Common myeloid progenitor, CD34-positive (primary cell): ENCODE results near the gene CACNB4.

ENCODE experiments used
- CTCF ChIA-PET: fragments of 350-600 bp; sonication (Branson Sonifier 250); formaldehyde crosslinking; loops from one replicate; lab custom pipeline; 2021; ENCODE audit warnings: antibody characterized with exemption; lab: Charles Lee
- POLR2A ChIA-PET: fragments of 350-600 bp; sonication (Branson Sonifier 250); formaldehyde crosslinking; loops from one replicate; lab custom pipeline; 2021; ENCODE audit warnings: antibody characterized with exemption; lab: Charles Lee
- DNase-seq, 3 donors: peaks; one replicate each; pipeline versions ENCODE4 v3.0.0 to v3.0.0-alpha.2; 2013
- H3K27ac ChIP-seq, 2 experiments: 1 replicate in 1 of 2; 2 replicates in 1 of 2; pipeline ENCODE4 v1.7.0; 2013; ENCODE audit warnings: inconsistent platforms in 2 of 2, low read length in 2 of 2, mild to moderate bottlenecking in 2 of 2, low read depth in 1 of 2, moderate library complexity in 1 of 2; ENCODE audit not compliant: severe bottlenecking in 2 of 2, insufficient read depth in 1 of 2, poor library complexity in 1 of 2
- H3K27me3 ChIP-seq, 5 experiments: replicated peaks in 2 of 5; 1 replicate in 3 of 5; 2 replicates in 2 of 5; pipeline versions ENCODE4 v1.6.1 to v1.7.0; 2013; ENCODE audit warnings: low read length in 4 of 5, mild to moderate bottlenecking in 2 of 5, moderate library complexity in 2 of 5, inconsistent platforms in 1 of 5; ENCODE audit not compliant: insufficient read depth in 5 of 5, control insufficient read depth in 4 of 5
- H3K36me3 ChIP-seq, 4 experiments: 1 replicate in 2 of 4; 2 replicates in 2 of 4; pipeline versions ENCODE4 v1.6.1 to v1.7.0; 2013; ENCODE audit warnings: low read length in 3 of 4, control low read depth in 1 of 4, mild to moderate bottlenecking in 1 of 4; ENCODE audit not compliant: control insufficient read depth in 4 of 4, insufficient read depth in 4 of 4
- H3K4me1 ChIP-seq, 4 experiments: 1 replicate in 3 of 4; 2 replicates in 1 of 4; pipeline versions ENCODE4 v1.6.1 to v1.7.1; 2013; ENCODE audit warnings: low read length in 3 of 4, mild to moderate bottlenecking in 3 of 4, control low read depth in 1 of 4, inconsistent platforms in 1 of 4, moderate library complexity in 1 of 4; ENCODE audit not compliant: control insufficient read depth in 4 of 4, insufficient read depth in 4 of 4; ENCODE audit errors: control extremely low read depth in 1 of 4
- H3K4me3 ChIP-seq, 7 experiments: 1 replicate in 4 of 7; 2 replicates in 3 of 7; pipeline versions ENCODE4 v1.5.1 to v1.7.0; 2013; ENCODE audit warnings: mild to moderate bottlenecking in 7 of 7, low read length in 6 of 7, moderate library complexity in 6 of 7, inconsistent platforms in 2 of 7, low read depth in 2 of 7, control low read depth in 1 of 7; ENCODE audit not compliant: insufficient read depth in 4 of 7, control insufficient read depth in 1 of 7; ENCODE audit errors: extremely low read depth in 1 of 7
- H3K9me3 ChIP-seq, 5 experiments: 1 replicate in 4 of 5; 2 replicates in 1 of 5; pipeline versions ENCODE4 v1.6.1 to v1.7.1; 2013; ENCODE audit warnings: low read length in 4 of 5, mild to moderate bottlenecking in 2 of 5, inconsistent platforms in 1 of 5, low read depth in 1 of 5, moderate library complexity in 1 of 5; ENCODE audit not compliant: control insufficient read depth in 4 of 5, insufficient read depth in 2 of 5; ENCODE audit errors: control extremely low read depth in 1 of 5
- WGBS: methylation state at CpG from one replicate; pipeline ENCODE4 v1.1.5; 2013; ENCODE audit not compliant: insufficient coverage; 5-methylcytosine and 5-hydroxymethylcytosine counted together

The CACNB4 gene

DNA sequence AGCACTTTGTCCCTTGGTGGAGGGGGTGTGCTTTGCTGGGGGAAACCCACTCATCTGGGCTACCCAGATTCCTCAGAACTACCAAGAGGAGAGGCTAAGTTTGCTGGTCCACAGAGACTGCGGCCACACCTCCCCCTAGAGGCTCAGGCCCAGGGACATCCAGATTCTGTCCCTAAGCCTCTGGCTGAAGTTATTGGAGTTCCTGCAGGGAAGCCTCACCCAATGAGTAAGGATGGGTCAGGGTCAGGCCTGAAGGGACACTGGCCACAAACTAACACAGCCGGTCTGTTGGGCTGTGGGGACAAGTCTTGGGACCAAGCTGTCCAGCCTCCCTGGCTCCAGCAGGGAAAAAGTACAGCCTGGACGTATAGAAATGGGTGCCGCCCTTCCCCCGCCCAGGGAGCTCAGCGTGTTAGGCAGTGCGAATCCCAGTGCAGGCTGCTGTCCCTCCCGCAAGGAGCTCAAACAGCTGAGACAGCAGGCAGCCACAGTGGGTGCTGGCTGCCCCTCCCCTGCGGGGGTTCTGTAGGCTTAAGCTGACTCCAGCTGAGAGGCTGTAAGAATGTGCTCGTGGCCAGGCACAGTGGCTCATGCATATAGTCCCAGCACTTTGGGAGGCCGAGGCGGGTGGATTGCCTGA is 183.7 kb downstream of the CACNB4 start:
- CTCF ChIA-PET: interaction anchor here (0.6 to 0.7 kb wide), 2 partner anchors 12 to 38 kb away, joined by 4 to 6 read pairs; no protein-coding TSS in a partner anchor
- no peak overlapping the region for H3K27ac ChIP-seq
- no peaks in the 10 kb centered on the region for H3K27me3 ChIP-seq
- DNase-seq: no peak
- 99% methylated on average over 12 of the region's 12 CpGs for WGBS
- H3K9me3 ChIP-seq: no peaks in the 10 kb centered on the region
- POLR2A ChIA-PET: no interaction called here
- no peak overlapping the region for H3K4me3 ChIP-seq
- no peaks in the 10 kb centered on the region for H3K36me3 ChIP-seq
- peaks cover 0 to 26% (median 15%) of the 10 kb centered on the region in 4 experiments for H3K4me1 ChIP-seq

DNA sequence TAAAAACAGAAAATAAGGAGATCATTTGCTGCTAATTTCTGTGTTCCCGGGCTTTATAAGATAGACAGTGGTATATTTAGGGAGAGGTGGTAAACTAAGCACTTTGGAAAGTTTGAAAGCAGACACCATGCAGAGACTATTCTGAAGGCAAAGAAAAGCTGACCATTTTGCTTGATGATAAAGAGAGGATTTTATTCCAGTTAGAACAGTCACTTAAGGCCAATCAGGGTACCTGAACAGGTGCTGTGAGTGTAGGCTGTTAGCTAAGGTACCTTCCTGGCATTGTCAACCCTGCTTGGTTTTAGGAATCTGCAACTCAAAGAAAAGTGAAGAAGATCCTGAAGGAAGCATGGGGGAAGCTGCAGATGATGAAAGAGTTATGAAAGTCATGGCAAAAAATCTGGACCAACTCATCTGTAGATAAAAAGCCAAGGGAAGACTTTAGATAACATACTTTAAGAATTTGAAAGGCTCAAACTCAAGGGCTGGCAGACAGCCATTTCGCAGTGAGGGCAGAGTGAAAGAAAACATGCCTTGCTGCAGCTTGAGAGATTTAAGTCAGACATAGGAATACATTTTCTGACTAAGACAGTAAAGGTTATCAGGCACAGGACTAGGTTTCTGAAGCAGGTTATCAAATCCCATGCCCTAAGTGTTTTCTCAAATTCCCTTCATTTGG is 190.5 kb downstream of the CACNB4 start:
- no peaks in the 10 kb centered on the region for H3K36me3 ChIP-seq
- ChIA-PET CTCF (no interaction called here), POLR2A (no interaction called here)
- no peaks in the 10 kb centered on the region for H3K27me3 ChIP-seq
- H3K4me3 ChIP-seq: no peak overlapping the region
- WGBS: 100% methylated on average over 2 of the region's 2 CpGs
- H3K27ac ChIP-seq: no peak overlapping the region
- no peak for DNase-seq
- H3K9me3 ChIP-seq: no peaks in the 10 kb centered on the region
- H3K4me1 ChIP-seq: peaks cover 0 to 20% (median 5%) of the 10 kb centered on the region in 4 experiments

- Histone ChIP-seq H3K36me3 (no peaks in the 10 kb centered on the region), H3K4me3 (no peak overlapping the region), H3K4me1 (peaks cover 0 to 20% (median 5%) of the 10 kb centered on the region in 4 experiments), H3K27me3 (no peaks in the 10 kb centered on the region), H3K9me3 (no peaks in the 10 kb centered on the region), H3K27ac (no peak overlapping the region)
- WGBS: 85% methylated on average over 5 of the region's 6 CpGs
- ChIA-PET POLR2A (no interaction called here), CTCF (interaction anchor here (0.9 kb wide), 1 partner anchor 91 kb away, joined by 3 read pairs; no protein-coding TSS in a partner anchor)
- DNase-seq: no peak
Observed at GRCh38 chr2:151907286-151908203, 191.3 kb downstream of the CACNB4 start.

GRCh38 chr2:151906633-151906998 is 192.2 kb downstream of the CACNB4 start:
- DNase-seq: no peak
- H3K27me3 ChIP-seq: no peaks in the 10 kb centered on the region
- no peaks in the 10 kb centered on the region for H3K9me3 ChIP-seq
- ChIA-PET POLR2A (interaction anchor here (0.7 kb wide), 1 partner anchor 12 kb away, joined by 5 read pairs; no protein-coding TSS in a partner anchor), CTCF (no interaction called here)
- no peak overlapping the region for H3K4me3 ChIP-seq
- H3K36me3 ChIP-seq: no peaks in the 10 kb centered on the region
- no peak overlapping the region for H3K27ac ChIP-seq
- H3K4me1 ChIP-seq: peaks cover 0 to 20% (median 5%) of the 10 kb centered on the region in 4 experiments
- 88% methylated on average over 1 of the region's 2 CpGs for WGBS

DNA sequence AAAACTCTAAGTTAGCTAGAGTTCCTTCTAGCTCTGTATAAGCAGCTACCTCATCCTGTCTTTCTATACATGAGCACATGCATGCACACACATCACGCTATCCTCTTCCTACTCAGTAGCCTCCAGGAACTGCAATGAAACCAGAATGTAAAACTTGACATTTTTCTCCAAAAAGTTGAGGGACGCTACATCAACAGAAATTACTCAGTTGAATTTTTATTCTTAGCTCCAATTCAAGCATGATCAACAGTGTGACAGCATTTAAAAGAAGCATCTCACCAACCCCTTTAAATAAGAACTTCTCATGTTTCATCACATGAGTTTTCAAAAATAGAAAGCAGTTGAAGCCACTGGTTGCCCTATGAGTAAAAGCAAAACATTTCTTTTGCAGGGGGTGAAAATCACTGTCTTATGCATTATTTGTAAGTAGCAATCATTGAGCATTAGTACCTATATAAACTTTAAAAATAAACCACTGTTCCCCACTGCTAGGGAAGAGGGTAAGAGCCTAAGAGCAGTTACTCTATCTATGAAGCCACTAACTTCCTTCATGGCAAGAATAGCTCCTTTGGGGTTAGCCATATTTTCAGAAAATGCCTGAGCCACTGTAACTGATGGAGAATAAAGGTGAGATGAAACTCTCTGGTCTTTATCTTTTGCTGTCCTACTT is 192.7 kb downstream of the CACNB4 start:
- POLR2A ChIA-PET: interaction anchor here (0.7 kb wide), 1 partner anchor 12 kb away, joined by 5 read pairs; no protein-coding TSS in a partner anchor
- no peaks in the 10 kb centered on the region for H3K27me3 ChIP-seq
- no peak for DNase-seq
- H3K9me3 ChIP-seq: no peaks in the 10 kb centered on the region
- H3K27ac ChIP-seq: no peak overlapping the region
- CTCF ChIA-PET: interaction anchor here (1.7 kb wide), 1 partner anchor 119 kb away, joined by 6 read pairs; no protein-coding TSS in a partner anchor
- peaks cover 0 to 20% (median 5%) of the 10 kb centered on the region in 4 experiments for H3K4me1 ChIP-seq
- H3K36me3 ChIP-seq: no peaks in the 10 kb centered on the region
- WGBS: 100% methylated on average over 2 of the region's 2 CpGs
- H3K4me3 ChIP-seq: no peak overlapping the region

DNA sequence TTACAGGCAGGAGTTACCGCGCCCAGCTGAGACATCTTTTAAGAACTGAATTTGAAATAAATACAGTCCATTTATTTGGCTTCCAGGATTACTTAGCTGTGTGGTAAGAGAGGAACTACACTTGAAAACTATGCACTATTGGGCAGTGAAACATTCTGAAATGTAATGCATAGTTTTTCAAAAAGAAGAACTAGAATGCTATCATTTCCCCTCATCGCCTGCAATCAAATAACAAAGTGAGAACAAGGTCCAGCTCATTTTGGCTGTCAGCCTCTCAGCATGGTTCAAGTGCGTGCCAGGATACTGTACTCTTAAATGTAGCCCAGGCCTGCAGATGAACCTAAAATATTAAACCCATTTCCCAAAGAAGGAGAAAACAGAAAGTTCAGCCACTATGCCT is 194.0 kb downstream of the CACNB4 start:
- Histone ChIP-seq H3K36me3 (no peaks in the 10 kb centered on the region), H3K27me3 (no peaks in the 10 kb centered on the region), H3K27ac (no peak overlapping the region), H3K4me1 (peaks cover 0 to 20% (median 5%) of the 10 kb centered on the region in 4 experiments), H3K9me3 (no peaks in the 10 kb centered on the region), H3K4me3 (no peak overlapping the region)
- 32% methylated on average over 4 of the region's 4 CpGs for WGBS
- peak in 2 of 3 donors; percentile 47 to 55 for DNase-seq
- ChIA-PET CTCF (interaction anchor here (1.7 kb wide), 1 partner anchor 120 kb away, joined by 6 read pairs; no protein-coding TSS in a partner anchor), POLR2A (no interaction called here)
